ENCODE results near the gene ITGAL. TPM values are rescaled to one million over a fixed set of nuclear protein-coding genes. Genes with fewer than 3 reads are reported as not detected.
A peak's percentile ranks its signal among the peaks of the same experiment; 100 is the strongest.

Gene ITGAL
- total and polyA plus RNA-seq, 2 donors (not counting 1 experiment from before 2014, with no cell fraction given), result 110 to 184 TPM

DNA sequence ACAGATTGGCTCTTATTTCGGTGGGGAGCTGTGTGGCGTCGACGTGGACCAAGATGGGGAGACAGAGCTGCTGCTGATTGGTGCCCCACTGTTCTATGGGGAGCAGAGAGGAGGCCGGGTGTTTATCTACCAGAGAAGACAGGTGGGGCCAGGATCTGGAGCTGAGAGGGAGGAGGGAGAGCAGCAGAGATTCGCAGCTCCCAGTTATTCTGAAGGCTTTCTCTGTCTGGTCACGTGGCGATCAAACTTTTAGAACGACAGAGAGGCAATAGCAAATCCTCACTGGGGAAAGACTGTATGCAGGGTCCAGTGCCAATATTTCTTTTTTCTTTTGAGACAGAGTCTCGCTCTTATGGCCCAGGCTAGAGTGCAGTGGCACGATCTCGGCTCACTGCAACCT is 22.2 kb downstream of the ITGAL start:
- no peak overlapping the region for H2AFZ ChIP-seq (ENCODE audit: insufficient read depth, low read depth, low read length, poor library complexity, severe bottlenecking)
- H3K36me3 ChIP-seq (replicated peaks in 1 of 2; ENCODE audit: control extremely low read depth in 1 of 2, control insufficient read depth in 1 of 2, extremely low read depth in 1 of 2, insufficient read depth in 2 of 2, low read length in 1 of 2), result peaks cover 2 to 70% of the 10 kb centered on the region in 2 experiments
- no peaks in the 10 kb centered on the region for H3K27me3 ChIP-seq (replicated peaks in 1 of 4; ENCODE audit: control extremely low read depth in 1 of 4, control insufficient read depth in 3 of 4, insufficient read depth in 4 of 4, low read length in 3 of 4)
- 98% methylated on average over 9 of the region's 12 CpGs for WGBS (ENCODE audit: insufficient coverage)
- Mint-ChIP-seq H3K4me3 (no peak overlapping the region), H3K27me3 (no peaks in the 10 kb centered on the region), H3K4me1 (no peaks in the 10 kb centered on the region), H3K27ac (peak overlapping the region; percentile 10), H3K9me3 (ENCODE audit: insufficient read depth) (no peaks in the 10 kb centered on the region)
- no peaks in the 10 kb centered on the region for H3K9me3 ChIP-seq (ENCODE audit: control extremely low read depth in 1 of 3, control insufficient read depth in 2 of 3, insufficient read depth in 1 of 3, low read length in 2 of 3)
- ATAC-seq (ENCODE audit: low read depth), result no peak
- H3K27ac ChIP-seq (ENCODE audit: low read length in 2 of 2), result no peak overlapping the region
- no peaks in the 10 kb centered on the region for H3K4me1 ChIP-seq (ENCODE audit: control insufficient read depth in 2 of 2, insufficient read depth in 2 of 2, low read length in 2 of 2)
- intact Hi-C loops (cut with micrococcal nuclease), result loop anchor here (5.0 kb wide), 1 partner anchor 42 kb away; no protein-coding TSS in a partner anchor
- H3K79me2 ChIP-seq (ENCODE audit: control insufficient read depth, insufficient read depth, low read length), result peaks cover 14% of the 10 kb centered on the region
- H3K9ac ChIP-seq (ENCODE audit: low read length), result no peak overlapping the region
- H3K4me3 ChIP-seq (ENCODE audit: control extremely low read depth in 1 of 5, extremely low read depth in 1 of 5, insufficient read depth in 1 of 5, low read depth in 2 of 5, low read length in 4 of 5), result no peak overlapping the region
- ChIA-PET POLR2A (no interaction called here), CTCF (no interaction called here)
- TF ChIP-seq EZH2 (IDR thresholded peaks at IDR 0.05; ENCODE audit: borderline replicate concordance, insufficient read depth, low read depth, low read length, poor library complexity, severe bottlenecking) (no peak), CTCF (IDR thresholded peaks at IDR 0.05) (no peak)
- no peaks in the 10 kb centered on the region for H4K20me1 ChIP-seq (ENCODE audit: control insufficient read depth, insufficient read depth, low read length, poor library complexity, severe bottlenecking)
- no peak for DNase-seq
- H3K4me2 ChIP-seq (replicated peaks; ENCODE audit: low read depth, low read length, poor library complexity, severe bottlenecking), result no peak overlapping the region

DNA sequence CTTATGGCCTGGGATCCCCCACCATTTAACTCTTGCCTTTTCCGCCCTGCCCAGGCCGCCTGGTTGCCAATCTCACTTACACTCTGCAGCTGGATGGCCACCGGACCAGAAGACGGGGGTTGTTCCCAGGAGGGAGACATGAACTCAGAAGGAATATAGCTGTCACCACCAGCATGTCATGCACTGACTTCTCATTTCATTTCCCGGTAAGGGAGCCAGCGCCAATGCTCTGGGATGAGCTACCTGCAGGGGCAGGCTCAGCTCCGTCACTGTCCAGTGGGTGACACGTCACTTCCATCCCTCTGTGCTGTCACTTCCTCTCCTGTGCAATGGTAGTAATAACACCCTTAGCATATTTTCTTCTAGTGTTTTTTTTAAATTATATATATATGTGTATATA is 26.7 kb downstream of the ITGAL start:
- H3K27ac ChIP-seq (ENCODE audit: low read length in 2 of 2), result no peak overlapping the region
- CTCF ChIA-PET, result interaction anchor here (0.5 to 1.4 kb wide), 3 partner anchors 36 to 94 kb away, joined by 3 read pairs; no protein-coding TSS in a partner anchor

More for the DNA sequence above, 26.7 kb downstream of the ITGAL start:
- POLR2A ChIA-PET, result no interaction called here
- Histone ChIP-seq H3K9me3 (ENCODE audit: control extremely low read depth in 1 of 3, control insufficient read depth in 2 of 3, insufficient read depth in 1 of 3, low read length in 2 of 3) (no peaks in the 10 kb centered on the region), H4K20me1 (ENCODE audit: control insufficient read depth, insufficient read depth, low read length, poor library complexity, severe bottlenecking) (no peaks in the 10 kb centered on the region), H3K4me1 (ENCODE audit: control insufficient read depth in 2 of 2, insufficient read depth in 2 of 2, low read length in 2 of 2) (no peaks in the 10 kb centered on the region), H3K79me2 (ENCODE audit: control insufficient read depth, insufficient read depth, low read length) (peaks cover 12% of the 10 kb centered on the region), H3K27me3 (replicated peaks in 1 of 4; ENCODE audit: control extremely low read depth in 1 of 4, control insufficient read depth in 3 of 4, insufficient read depth in 4 of 4, low read length in 3 of 4) (no peaks in the 10 kb centered on the region), H2AFZ (ENCODE audit: insufficient read depth, low read depth, low read length, poor library complexity, severe bottlenecking) (no peak overlapping the region), H3K9ac (ENCODE audit: low read length) (no peak overlapping the region), H3K4me3 (ENCODE audit: control extremely low read depth in 1 of 5, extremely low read depth in 1 of 5, insufficient read depth in 1 of 5, low read depth in 2 of 5, low read length in 4 of 5) (no peak overlapping the region), H3K36me3 (replicated peaks in 1 of 2; ENCODE audit: control extremely low read depth in 1 of 2, control insufficient read depth in 1 of 2, extremely low read depth in 1 of 2, insufficient read depth in 2 of 2, low read length in 1 of 2) (peaks cover 9 to 64% of the 10 kb centered on the region in 2 experiments), H3K4me2 (replicated peaks; ENCODE audit: low read depth, low read length, poor library complexity, severe bottlenecking) (no peak overlapping the region)
- WGBS (ENCODE audit: insufficient coverage), result 98% methylated on average over 4 of the region's 8 CpGs
- intact Hi-C loops (cut with micrococcal nuclease), result no loop called here
- no peak overlapping the region for H3K4me3 Mint-ChIP-seq
- H3K4me1 Mint-ChIP-seq, result no peaks in the 10 kb centered on the region
- TF ChIP-seq EZH2 (IDR thresholded peaks at IDR 0.05; ENCODE audit: borderline replicate concordance, insufficient read depth, low read depth, low read length, poor library complexity, severe bottlenecking) (no peak), CTCF (IDR thresholded peaks at IDR 0.05) (no peak)
- DNase-seq (no peak), ATAC-seq (ENCODE audit: low read depth) (no peak)
- no peaks in the 10 kb centered on the region for H3K27me3 Mint-ChIP-seq
- no peaks in the 10 kb centered on the region for H3K9me3 Mint-ChIP-seq (ENCODE audit: insufficient read depth)
- H3K27ac Mint-ChIP-seq, result no peak overlapping the region

Data from B cell (primary cell).